ENCODE data around the gene ULBP1.

ULBP1 gene

GRCh38 chr6:149922642-149923326 is 41.0 kb upstream of the ULBP1 start, which contains the start of gene RAET1G:
RAET1G (minus strand) TSS chr6:149923121; CDS start chr6:149923010, 111 bp downstream.
- no peaks in the 10 kb centered on the region for H3K9me2 ChIP-seq (replicated peaks; ENCODE audit: insufficient read depth, low read length)
- no peaks in the 10 kb centered on the region for H3K27me3 ChIP-seq (ENCODE audit: low read length)
- no peaks in the 10 kb centered on the region for H3K36me3 ChIP-seq (ENCODE audit: low read length)
- no peaks in the 10 kb centered on the region for H3K79me2 ChIP-seq (ENCODE audit: insufficient read depth, low read length)
- H3K9me3 ChIP-seq (ENCODE audit: insufficient read depth, low read length) = no peaks in the 10 kb centered on the region
- no peaks in the 10 kb centered on the region for H4K20me1 ChIP-seq (ENCODE audit: low read depth, low read length)
- no peak within 1 kb of the TSS for H3K9ac ChIP-seq (ENCODE audit: low read length)
- no peak within 1 kb of the TSS for H3K27ac ChIP-seq (ENCODE audit: low read depth, low read length)
- H3F3A ChIP-seq (ENCODE audit: insufficient read depth) = no peaks in the 10 kb centered on the region
- no peak within 1 kb of the TSS for H3K4me3 ChIP-seq (ENCODE audit: insufficient read depth, low read length, poor library complexity, severe bottlenecking)
- no peak within 1 kb of the TSS for H3K4me2 ChIP-seq (ENCODE audit: low read depth, low read length, poor library complexity, severe bottlenecking)
- TF ChIP-seq CTCF (IDR thresholded peaks at IDR 0.05; ENCODE audit: insufficient read depth, low read length, poor library complexity, severe bottlenecking) (no peak), EZH2phosphoT487 (conservative IDR thresholded peaks at IDR 0.05; ENCODE audit: low read length) (no peak)
- no peak within 1 kb of the TSS for H2AFZ ChIP-seq (ENCODE audit: low read depth, low read length, severe bottlenecking)

DNA sequence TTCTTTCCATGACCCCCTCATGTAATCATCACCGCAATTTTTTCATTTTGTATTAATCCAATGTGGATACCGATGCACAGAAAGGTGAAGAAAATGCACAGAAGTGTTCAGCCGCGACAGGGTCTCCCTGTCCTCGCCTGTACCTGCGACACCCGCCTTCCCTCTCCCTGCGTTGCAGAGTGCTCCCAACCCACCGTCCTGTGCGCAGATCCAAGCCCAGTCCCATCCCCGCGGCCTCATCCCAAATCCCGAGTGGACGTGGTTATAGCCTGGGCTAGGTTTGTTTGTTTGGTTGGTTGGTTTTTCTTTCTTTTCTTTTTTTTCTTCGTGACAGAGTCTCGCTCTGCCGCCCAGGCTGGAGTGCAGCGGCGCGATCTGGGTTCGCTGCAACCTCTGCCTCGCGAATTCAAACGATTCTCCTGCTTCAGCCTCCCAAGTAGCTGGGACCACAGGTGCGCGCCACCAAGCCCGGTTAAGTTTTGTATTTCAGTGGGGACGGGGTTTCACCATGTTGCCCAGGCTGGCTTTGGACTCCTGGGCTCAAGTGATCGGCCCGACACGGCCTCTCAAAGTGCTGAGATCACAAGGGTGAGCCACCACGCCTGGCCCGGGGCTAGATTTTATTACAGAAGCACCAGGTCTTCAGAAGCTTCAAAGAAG is 40.3 kb upstream of the ULBP1 start:
- no peak overlapping the region for H3K4me3 ChIP-seq (ENCODE audit: insufficient read depth, low read length, poor library complexity, severe bottlenecking)
- no peaks in the 10 kb centered on the region for H3K27me3 ChIP-seq (ENCODE audit: low read length)
- no peaks in the 10 kb centered on the region for H3K79me2 ChIP-seq (ENCODE audit: insufficient read depth, low read length)
- H3K36me3 ChIP-seq (ENCODE audit: low read length) = no peaks in the 10 kb centered on the region
- H3K9me3 ChIP-seq (ENCODE audit: insufficient read depth, low read length) = no peaks in the 10 kb centered on the region
- no peaks in the 10 kb centered on the region for H4K20me1 ChIP-seq (ENCODE audit: low read depth, low read length)
- H3K4me2 ChIP-seq (ENCODE audit: low read depth, low read length, poor library complexity, severe bottlenecking) = no peak overlapping the region
- H3K9ac ChIP-seq (ENCODE audit: low read length) = no peak overlapping the region
- no peaks in the 10 kb centered on the region for H3F3A ChIP-seq (ENCODE audit: insufficient read depth)
- no peak overlapping the region for H3K27ac ChIP-seq (ENCODE audit: low read depth, low read length)
- no peaks in the 10 kb centered on the region for H3K9me2 ChIP-seq (replicated peaks; ENCODE audit: insufficient read depth, low read length)
- TF ChIP-seq EZH2phosphoT487 (conservative IDR thresholded peaks at IDR 0.05; ENCODE audit: low read length) (no peak), CTCF (IDR thresholded peaks at IDR 0.05; ENCODE audit: insufficient read depth, low read length, poor library complexity, severe bottlenecking) (no peak)
- no peak overlapping the region for H2AFZ ChIP-seq (ENCODE audit: low read depth, low read length, severe bottlenecking)

- no peak for TF ChIP-seq EZH2phosphoT487 (conservative IDR thresholded peaks at IDR 0.05; ENCODE audit: low read length)
- no peak for TF ChIP-seq CTCF (IDR thresholded peaks at IDR 0.05; ENCODE audit: insufficient read depth, low read length, poor library complexity, severe bottlenecking)
- no peak overlapping the region for H3K9ac ChIP-seq (ENCODE audit: low read length)
- H3K79me2 ChIP-seq (ENCODE audit: insufficient read depth, low read length) = no peaks in the 10 kb centered on the region
- H3K27me3 ChIP-seq (ENCODE audit: low read length) = no peaks in the 10 kb centered on the region
- H4K20me1 ChIP-seq (ENCODE audit: low read depth, low read length) = no peaks in the 10 kb centered on the region
- H3F3A ChIP-seq (ENCODE audit: insufficient read depth) = no peaks in the 10 kb centered on the region
- H3K4me2 ChIP-seq (ENCODE audit: low read depth, low read length, poor library complexity, severe bottlenecking) = no peak overlapping the region
- H3K9me2 ChIP-seq (replicated peaks; ENCODE audit: insufficient read depth, low read length) = no peaks in the 10 kb centered on the region
- H3K9me3 ChIP-seq (ENCODE audit: insufficient read depth, low read length) = no peaks in the 10 kb centered on the region
- H2AFZ ChIP-seq (ENCODE audit: low read depth, low read length, severe bottlenecking) = no peak overlapping the region
- H3K27ac ChIP-seq (ENCODE audit: low read depth, low read length) = no peak overlapping the region
- H3K4me3 ChIP-seq (ENCODE audit: insufficient read depth, low read length, poor library complexity, severe bottlenecking) = no peak overlapping the region
- no peaks in the 10 kb centered on the region for H3K36me3 ChIP-seq (ENCODE audit: low read length)
Observed at GRCh38 chr6:149924206-149924932, 39.4 kb upstream of the ULBP1 start.
